Measurements from ENCODE around the gene FNDC3A. TPM values are rescaled to one million over a fixed set of nuclear protein-coding genes. Genes with fewer than 3 reads are reported as not detected.

FNDC3A gene
- total RNA-seq, 1 donor from 2014 or later = 74.6 TPM

- DNase-seq (ENCODE audit: low spot score) = no peak
Observed at GRCh38 chr13:49253310-49253709, 277.6 kb downstream of the FNDC3A start.

DNA sequence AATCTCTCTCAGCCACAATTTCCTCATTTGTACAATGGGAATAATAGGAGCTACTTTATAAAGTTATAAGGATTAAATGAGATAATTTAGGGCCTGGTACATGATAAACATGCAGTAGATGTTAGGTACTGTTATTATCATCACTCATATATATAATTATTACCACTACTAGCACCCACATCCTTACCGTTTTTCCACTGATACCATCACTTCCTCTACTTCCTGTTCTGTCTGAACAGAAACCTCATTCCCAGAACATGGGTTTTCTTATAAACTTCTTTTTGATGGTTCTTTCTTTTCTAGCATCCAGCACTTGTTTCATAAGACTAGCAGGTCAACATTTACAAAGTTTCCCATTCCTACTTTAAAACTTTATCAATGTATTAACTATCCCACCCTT lies 278.3 kb downstream of the FNDC3A start:
- no peak for DNase-seq (ENCODE audit: low spot score)

- no peak for DNase-seq (ENCODE audit: low spot score)
Observed at GRCh38 chr13:49256841-49257240, 281.1 kb downstream of the FNDC3A start.

GRCh38 chr13:49258089-49258796 lies 282.5 kb downstream of the FNDC3A start:
- DNase-seq (ENCODE audit: low spot score) = no peak

Other genes starting within 250 kb of the FNDC3A start
- not detected for gene MLNR, start 244.4 kb downstream of the FNDC3A start, total RNA-seq

Data from mucosa of gallbladder (tissue), 1 donor.